ENCODE data around the gene SLF1. TPM values are rescaled to one million over a fixed set of nuclear protein-coding genes. Genes with fewer than 3 reads are reported as not detected.

The SLF1 gene
- polyA plus RNA-seq, 1 of the 3 experiments (the other 2 are of a cell fraction): 5.5 TPM

DNA sequence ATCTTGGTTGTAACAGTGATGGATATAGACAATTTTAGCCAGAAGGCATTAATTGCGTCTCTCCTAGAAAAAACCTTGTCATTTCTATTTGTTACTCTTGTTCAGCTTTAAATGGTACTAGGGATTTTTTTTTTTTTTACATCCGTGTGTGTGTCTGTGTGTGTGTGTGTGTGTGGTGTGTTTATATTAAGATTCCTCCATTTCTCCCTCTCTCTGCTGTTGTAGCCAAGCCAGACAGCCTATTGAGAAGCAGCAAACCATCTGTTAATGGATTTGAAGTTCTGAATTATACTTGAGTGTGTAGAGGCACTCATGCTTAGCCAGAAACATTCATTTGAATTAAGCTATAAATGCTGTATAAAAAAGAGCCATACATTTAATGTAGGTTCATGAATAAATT, 72.3 kb downstream of the SLF1 start:
- Histone ChIP-seq H3F3A (replicated peaks; ENCODE audit: insufficient read depth) (peaks cover 36% of the 10 kb centered on the region), H3K9me3 (no peaks in the 10 kb centered on the region), H3K36me3 (replicated peaks in 1 of 2; ENCODE audit: control insufficient read depth in 1 of 2, insufficient read depth in 2 of 2, low read length in 1 of 2) (peaks cover 23 to 34% of the 10 kb centered on the region in 2 experiments), H3K9ac (no peak overlapping the region), H3K4me2 (no peak overlapping the region), H3K9me2 (no peaks in the 10 kb centered on the region), H3K4me3 (ENCODE audit: low read depth in 2 of 2, low read length in 1 of 2) (no peak overlapping the region), H3K79me2 (ENCODE audit: insufficient read depth) (no peaks in the 10 kb centered on the region), H3K27me3 (ENCODE audit: insufficient read depth) (no peaks in the 10 kb centered on the region), H3K4me1 (ENCODE audit: control insufficient read depth in 1 of 2, insufficient read depth in 2 of 2, low read depth in 1 of 2, low read length in 1 of 2) (peaks cover 9 to 18% of the 10 kb centered on the region in 2 experiments), H4K20me1 (ENCODE audit: insufficient read depth) (no peaks in the 10 kb centered on the region), H2AFZ (ENCODE audit: low read depth) (no peak overlapping the region), H3K27ac (ENCODE audit: low read depth in 2 of 2, low read length in 1 of 2) (peak overlapping the region in 1 of 2 experiments; percentile 58; a peak in 1 of 4 replicates)
- no peak for TF ChIP-seq RXRA (IDR thresholded peaks at IDR 0.05; ENCODE audit: borderline replicate concordance, low read depth)
- peak; percentile 5; the same call in 1 of the 2 replicates for TF ChIP-seq RAD21 (IDR thresholded peaks at IDR 0.05; ENCODE audit: low read length)
- TF ChIP-seq YY1 (IDR thresholded peaks at IDR 0.05; ENCODE audit: low read depth): no peak
- DNase-seq: no peak
- CTCF ChIA-PET: interaction anchor here (0.8 to 3.2 kb wide), 7 partner anchors 9 to 889 kb away, joined by 3 to 15 read pairs (median 4); partner anchors contain the start of genes KIAA0825 and SLF1
- 67% methylated on average over 2 of the region's 2 CpGs for WGBS (ENCODE audit: low lambda C conversion rate)
- POLR2A ChIA-PET: no interaction called here

DNA sequence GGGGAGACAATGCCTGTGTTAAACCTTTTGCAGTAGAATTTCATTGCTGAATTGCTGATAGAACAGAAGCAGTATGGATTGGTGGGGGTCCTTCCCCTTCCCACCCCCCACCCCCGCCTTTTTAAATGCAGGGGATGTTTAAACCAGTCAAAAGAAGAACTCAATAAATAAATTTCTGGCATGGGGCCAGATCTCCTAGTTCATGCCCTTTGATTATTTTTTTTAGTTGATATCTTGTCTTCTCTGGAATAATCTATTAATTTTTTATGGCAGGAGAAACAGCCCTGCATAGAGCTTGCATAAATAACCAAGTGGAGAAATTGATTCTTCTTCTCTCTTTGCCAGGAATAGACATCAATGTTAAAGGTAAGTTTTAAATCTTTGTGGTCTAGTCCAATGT, 72.8 kb downstream of the SLF1 start:
- 95% methylated on average over 1 of the region's 1 CpG for WGBS (ENCODE audit: low lambda C conversion rate)
- Histone ChIP-seq H3K4me1 (ENCODE audit: control insufficient read depth in 1 of 2, insufficient read depth in 2 of 2, low read depth in 1 of 2, low read length in 1 of 2) (peaks cover 9 to 18% of the 10 kb centered on the region in 2 experiments), H3K4me3 (ENCODE audit: low read depth in 2 of 2, low read length in 1 of 2) (no peak overlapping the region), H3K4me2 (no peak overlapping the region), H3K79me2 (ENCODE audit: insufficient read depth) (no peaks in the 10 kb centered on the region), H3K9ac (no peak overlapping the region), H3K27ac (ENCODE audit: low read depth in 2 of 2, low read length in 1 of 2) (peak overlapping the region in 1 of 2 experiments; percentile 58; a peak in 1 of 4 replicates), H4K20me1 (ENCODE audit: insufficient read depth) (no peaks in the 10 kb centered on the region), H3K27me3 (ENCODE audit: insufficient read depth) (no peaks in the 10 kb centered on the region), H3K9me2 (no peaks in the 10 kb centered on the region), H3K9me3 (no peaks in the 10 kb centered on the region), H2AFZ (ENCODE audit: low read depth) (no peak overlapping the region), H3F3A (replicated peaks; ENCODE audit: insufficient read depth) (peaks cover 39% of the 10 kb centered on the region), H3K36me3 (replicated peaks in 1 of 2; ENCODE audit: control insufficient read depth in 1 of 2, insufficient read depth in 2 of 2, low read length in 1 of 2) (peaks cover 23 to 30% of the 10 kb centered on the region in 2 experiments)
- DNase-seq: no peak
- POLR2A ChIA-PET: no interaction called here
- TF ChIP-seq RAD21 (IDR thresholded peaks at IDR 0.05; ENCODE audit: low read length) (no peak), JUND (IDR thresholded peaks at IDR 0.05) (no peak), FOXJ3 (CRISPR knock-in tag; IDR thresholded peaks at IDR 0.05) (no peak), TAF1 (IDR thresholded peaks at IDR 0.05; ENCODE audit: borderline replicate concordance, low read depth, low read length) (no peak), POLR2AphosphoS5 (IDR thresholded peaks at IDR 0.05; ENCODE audit: low read depth, low read length) (no peak), MEF2A (IDR thresholded peaks at IDR 0.05; ENCODE audit: borderline replicate concordance, low read depth) (no peak), GATA2 (CRISPR knock-in tag; IDR thresholded peaks at IDR 0.05) (no peak), FOXM1 (IDR thresholded peaks at IDR 0.05; ENCODE audit: low read depth) (no peak), RFX5 (IDR thresholded peaks at IDR 0.05; ENCODE audit: low read length) (no peak)
- TF ChIP-seq, protein P1, sequence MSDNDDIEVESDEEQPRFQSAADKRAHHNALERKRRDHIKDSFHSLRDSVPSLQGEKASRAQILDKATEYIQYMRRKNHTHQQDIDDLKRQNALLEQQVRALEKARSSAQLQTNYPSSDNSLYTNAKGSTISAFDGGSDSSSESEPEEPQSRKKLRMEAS (IDR thresholded peaks at IDR 0.05; ENCODE audit: low read depth): no peak
- TF ChIP-seq, protein P2, sequence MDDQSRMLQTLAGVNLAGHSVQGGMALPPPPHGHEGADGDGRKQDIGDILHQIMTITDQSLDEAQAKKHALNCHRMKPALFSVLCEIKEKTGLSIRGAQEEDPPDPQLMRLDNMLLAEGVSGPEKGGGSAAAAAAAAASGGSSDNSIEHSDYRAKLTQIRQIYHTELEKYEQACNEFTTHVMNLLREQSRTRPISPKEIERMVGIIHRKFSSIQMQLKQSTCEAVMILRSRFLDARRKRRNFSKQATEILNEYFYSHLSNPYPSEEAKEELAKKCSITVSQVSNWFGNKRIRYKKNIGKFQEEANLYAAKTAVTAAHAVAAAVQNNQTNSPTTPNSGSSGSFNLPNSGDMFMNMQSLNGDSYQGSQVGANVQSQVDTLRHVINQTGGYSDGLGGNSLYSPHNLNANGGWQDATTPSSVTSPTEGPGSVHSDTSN (IDR thresholded peaks at IDR 0.05): no peak
- TF ChIP-seq, protein P3, sequence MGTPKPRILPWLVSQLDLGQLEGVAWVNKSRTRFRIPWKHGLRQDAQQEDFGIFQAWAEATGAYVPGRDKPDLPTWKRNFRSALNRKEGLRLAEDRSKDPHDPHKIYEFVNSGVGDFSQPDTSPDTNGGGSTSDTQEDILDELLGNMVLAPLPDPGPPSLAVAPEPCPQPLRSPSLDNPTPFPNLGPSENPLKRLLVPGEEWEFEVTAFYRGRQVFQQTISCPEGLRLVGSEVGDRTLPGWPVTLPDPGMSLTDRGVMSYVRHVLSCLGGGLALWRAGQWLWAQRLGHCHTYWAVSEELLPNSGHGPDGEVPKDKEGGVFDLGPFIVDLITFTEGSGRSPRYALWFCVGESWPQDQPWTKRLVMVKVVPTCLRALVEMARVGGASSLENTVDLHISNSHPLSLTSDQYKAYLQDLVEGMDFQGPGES (IDR thresholded peaks at IDR 0.05; ENCODE audit: low read depth, low read length): no peak
- TF ChIP-seq, protein P4, sequence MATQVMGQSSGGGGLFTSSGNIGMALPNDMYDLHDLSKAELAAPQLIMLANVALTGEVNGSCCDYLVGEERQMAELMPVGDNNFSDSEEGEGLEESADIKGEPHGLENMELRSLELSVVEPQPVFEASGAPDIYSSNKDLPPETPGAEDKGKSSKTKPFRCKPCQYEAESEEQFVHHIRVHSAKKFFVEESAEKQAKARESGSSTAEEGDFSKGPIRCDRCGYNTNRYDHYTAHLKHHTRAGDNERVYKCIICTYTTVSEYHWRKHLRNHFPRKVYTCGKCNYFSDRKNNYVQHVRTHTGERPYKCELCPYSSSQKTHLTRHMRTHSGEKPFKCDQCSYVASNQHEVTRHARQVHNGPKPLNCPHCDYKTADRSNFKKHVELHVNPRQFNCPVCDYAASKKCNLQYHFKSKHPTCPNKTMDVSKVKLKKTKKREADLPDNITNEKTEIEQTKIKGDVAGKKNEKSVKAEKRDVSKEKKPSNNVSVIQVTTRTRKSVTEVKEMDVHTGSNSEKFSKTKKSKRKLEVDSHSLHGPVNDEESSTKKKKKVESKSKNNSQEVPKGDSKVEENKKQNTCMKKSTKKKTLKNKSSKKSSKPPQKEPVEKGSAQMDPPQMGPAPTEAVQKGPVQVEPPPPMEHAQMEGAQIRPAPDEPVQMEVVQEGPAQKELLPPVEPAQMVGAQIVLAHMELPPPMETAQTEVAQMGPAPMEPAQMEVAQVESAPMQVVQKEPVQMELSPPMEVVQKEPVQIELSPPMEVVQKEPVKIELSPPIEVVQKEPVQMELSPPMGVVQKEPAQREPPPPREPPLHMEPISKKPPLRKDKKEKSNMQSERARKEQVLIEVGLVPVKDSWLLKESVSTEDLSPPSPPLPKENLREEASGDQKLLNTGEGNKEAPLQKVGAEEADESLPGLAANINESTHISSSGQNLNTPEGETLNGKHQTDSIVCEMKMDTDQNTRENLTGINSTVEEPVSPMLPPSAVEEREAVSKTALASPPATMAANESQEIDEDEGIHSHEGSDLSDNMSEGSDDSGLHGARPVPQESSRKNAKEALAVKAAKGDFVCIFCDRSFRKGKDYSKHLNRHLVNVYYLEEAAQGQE (IDR thresholded peaks at IDR 0.05; ENCODE audit: low read depth, low read length): no peak
- CTCF ChIA-PET: interaction anchor here (0.6 to 3.2 kb wide), 8 partner anchors 9 to 1105 kb away, joined by 3 to 15 read pairs (median 4); partner anchors contain the start of genes KIAA0825 and SLF1

Measured in SK-N-SH (cell line).